HG02623 (cell line): ENCODE results near the gene PPP6R3.
"Not testable (repeated sequence)": the region's sequence is repeated elsewhere in the genome, so short reads cannot be mapped to it uniquely, and the experiment has no call there.

Experiments used
- ATAC-seq: cut with Tn5 transposase; IDR thresholded peaks from one replicate; pipeline ENCODE4 v1.9.1; 2021; ENCODE audit warnings: moderate library complexity; ENCODE audit not compliant: unreplicated experiment

The PPP6R3 gene

GRCh38 chr11:68639322-68639721 is 178.8 kb downstream of the PPP6R3 start:
- not testable (repeated sequence) for ATAC-seq

- no peak for ATAC-seq
Observed at GRCh38 chr11:68641880-68642279, 181.3 kb downstream of the PPP6R3 start.

- ATAC-seq = no peak
Observed at GRCh38 chr11:68643585-68643984, 183.0 kb downstream of the PPP6R3 start.

- no peak for ATAC-seq
Observed at GRCh38 chr11:68646832-68647231, 186.3 kb downstream of the PPP6R3 start.

- no peak for ATAC-seq
Observed at GRCh38 chr11:68649851-68650555, 189.5 kb downstream of the PPP6R3 start.

GRCh38 chr11:68650801-68651200 is 190.2 kb downstream of the PPP6R3 start:
- ATAC-seq = no peak

- no peak for ATAC-seq
Observed at GRCh38 chr11:68651208-68651984, 190.8 kb downstream of the PPP6R3 start.

GRCh38 chr11:68651985-68652682 is 191.6 kb downstream of the PPP6R3 start:
- no peak for ATAC-seq

- ATAC-seq = no peak
Observed at GRCh38 chr11:68652683-68653156, 192.2 kb downstream of the PPP6R3 start.

GRCh38 chr11:68653486-68654430 is 193.2 kb downstream of the PPP6R3 start:
- no peak for ATAC-seq

- no peak for ATAC-seq
Observed at GRCh38 chr11:68654978-68655377, 194.4 kb downstream of the PPP6R3 start.

GRCh38 chr11:68655406-68655805 is 194.9 kb downstream of the PPP6R3 start:
- ATAC-seq = no peak

GRCh38 chr11:68655806-68656205 is 195.3 kb downstream of the PPP6R3 start:
- ATAC-seq = no peak

- no peak for ATAC-seq
Observed at GRCh38 chr11:68657021-68657780, 196.6 kb downstream of the PPP6R3 start.

GRCh38 chr11:68658097-68658496 is 197.5 kb downstream of the PPP6R3 start:
- ATAC-seq = no peak

GRCh38 chr11:68658661-68659060 is 198.1 kb downstream of the PPP6R3 start:
- ATAC-seq = no peak

- no peak for ATAC-seq
Observed at GRCh38 chr11:68659158-68659921, 198.8 kb downstream of the PPP6R3 start.

- no peak for ATAC-seq
Observed at GRCh38 chr11:68660066-68660810, 199.7 kb downstream of the PPP6R3 start.
